GM18873 (cell line): Measurements from ENCODE around the gene WNT2B.

Experiments used
- ATAC-seq: cut with Tn5 transposase; IDR thresholded peaks from one replicate; pipeline ENCODE4 v1.9.1; 2021; ENCODE audit warnings: mild to moderate bottlenecking, moderate library complexity, moderate number of reproducible peaks; ENCODE audit not compliant: unreplicated experiment, low FRiP score

WNT2B gene

DNA sequence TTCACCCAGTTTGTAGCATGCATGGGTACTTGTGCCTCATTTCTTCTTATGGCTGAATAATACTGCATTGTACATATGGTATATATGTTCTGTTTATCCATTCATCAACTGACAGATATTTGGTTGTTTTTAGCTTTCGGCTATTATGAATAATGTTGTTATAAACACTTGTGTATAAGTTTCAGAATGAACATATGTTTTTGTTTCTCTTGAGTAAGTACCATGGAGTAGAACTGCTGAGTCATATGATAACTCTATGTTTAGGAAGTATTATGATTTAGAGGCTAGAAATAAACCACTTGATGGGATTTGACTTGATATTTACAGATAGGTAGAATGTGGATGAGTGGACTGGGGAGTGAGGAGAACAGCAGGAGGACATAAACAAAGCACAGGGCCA, 48.6 kb downstream of the WNT2B start:
- no peak for ATAC-seq

- no peak for ATAC-seq
These were observed 49.9 kb downstream of the WNT2B start for GRCh38 chr1:112558634-112559033.

- ATAC-seq = no peak
These were observed 54.6 kb downstream of the WNT2B start for GRCh38 chr1:112563341-112563740.

DNA sequence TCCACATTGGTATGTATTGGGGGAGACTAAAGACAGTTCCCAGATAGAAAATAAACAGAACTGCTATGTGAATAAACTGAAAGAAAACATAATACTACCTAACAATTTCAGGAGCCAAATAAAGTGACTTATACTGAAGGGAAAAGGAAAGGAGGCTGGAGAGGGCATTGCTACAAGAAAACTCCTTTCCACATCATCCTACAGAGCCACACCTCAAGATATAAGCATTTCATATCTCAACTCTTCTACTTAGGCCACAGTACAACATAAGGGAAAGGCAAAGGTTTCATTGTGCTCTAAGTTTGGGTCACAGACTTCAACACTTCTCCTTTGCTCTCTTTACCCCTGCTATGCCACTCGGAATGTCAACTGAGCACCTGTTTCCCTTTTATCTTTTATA, 55.3 kb downstream of the WNT2B start:
- no peak for ATAC-seq

- no peak for ATAC-seq
These were observed 57.0 kb downstream of the WNT2B start for GRCh38 chr1:112565800-112566199.

GRCh38 chr1:112575154-112575804, 66.5 kb downstream of the WNT2B start:
- ATAC-seq = no peak

GRCh38 chr1:112576240-112576639, 67.5 kb downstream of the WNT2B start:
- ATAC-seq = no peak
